OCI-LY3 (cell line): ENCODE results near the gene RGS9.

Source experiments
- H2AFZ ChIP-seq: fragments of 200-600, 300-600 bp; shearing (Covaris generic); 2 replicates; pipeline ENCODE4 v1.6.0; 2014; ENCODE audit warnings: antibody characterized with exemption, low read depth, low read length
- H3K27ac ChIP-seq: fragments of 200-600, 300-600 bp; sonication (generic); 2 replicates; pipeline ENCODE4 v1.5.1; 2014; ENCODE audit warnings: mild to moderate bottlenecking, low read length, moderate library complexity, mixed read lengths
- H3K27me3 ChIP-seq: fragments of 200-600, 300-600 bp; sonication (generic); 2 replicates; pipeline ENCODE4 v1.6.1; 2014; ENCODE audit warnings: low read depth, low read length, mixed read lengths
- H3K36me3 ChIP-seq: fragments of 200-600, 300-600 bp; sonication (generic); replicated peaks from 2 replicates; pipeline ENCODE3; 2014; ENCODE audit warnings: low read depth, low read length, mixed read lengths
- H3K4me1 ChIP-seq: fragments of 300-600, 200-600 bp; sonication (generic); 2 replicates; pipeline ENCODE4 v1.6.1; 2014; ENCODE audit warnings: low read length, mixed read lengths
- H3K4me2 ChIP-seq: fragments of 200-600, 300-600 bp; sonication (generic); 2 replicates; pipeline ENCODE4 v1.6.1; 2014; ENCODE audit warnings: low read length, mixed read lengths
- H3K4me3 ChIP-seq: fragments of 300-600, 200-600 bp; sonication (generic); 2 replicates; pipeline ENCODE4 v1.5.1; 2014; ENCODE audit warnings: antibody characterized with exemption, mild to moderate bottlenecking, low read length, moderate library complexity
- H3K79me2 ChIP-seq: fragments of 300-600, 200-600 bp; shearing (Covaris generic); 2 replicates; pipeline ENCODE4 v1.6.1; 2014; ENCODE audit warnings: mild to moderate bottlenecking, low read length, mixed read lengths
- H3K9ac ChIP-seq: fragments of 300-600, 200-600 bp; shearing (Covaris generic); 2 replicates; pipeline ENCODE4 v1.6.0; 2014; ENCODE audit warnings: mild to moderate bottlenecking, low read length, moderate library complexity
- H3K9me3 ChIP-seq: fragments of 200-600, 300-600 bp; shearing (Covaris generic); 2 replicates; pipeline ENCODE4 v1.6.1; 2014; ENCODE audit warnings: low read length, mixed read lengths; ENCODE audit not compliant: insufficient read depth
- H4K20me1 ChIP-seq: fragments of 200-600, 300-600 bp; sonication (generic); 2 replicates; pipeline ENCODE4 v1.6.1; 2016; ENCODE audit warnings: low read length, mixed read lengths; ENCODE audit not compliant: insufficient read depth
- EZH2phosphoT487 ChIP-seq: fragments of 200-600 bp; shearing (Covaris generic); IDR thresholded peaks from 2 replicates; pipeline ENCODE4 v1.6.1; 2018; ENCODE audit warnings: antibody characterized with exemption, mixed run types, low read depth
- TF ChIP-seq, protein P1 (sequence below): fragments of 200-600, 300-600 bp; sonication (generic); IDR thresholded peaks from 2 replicates; pipeline ENCODE4 v1.5.1; 2014; ENCODE audit warnings: antibody characterized with exemption, low read length, low read depth

The RGS9 gene

DNA sequence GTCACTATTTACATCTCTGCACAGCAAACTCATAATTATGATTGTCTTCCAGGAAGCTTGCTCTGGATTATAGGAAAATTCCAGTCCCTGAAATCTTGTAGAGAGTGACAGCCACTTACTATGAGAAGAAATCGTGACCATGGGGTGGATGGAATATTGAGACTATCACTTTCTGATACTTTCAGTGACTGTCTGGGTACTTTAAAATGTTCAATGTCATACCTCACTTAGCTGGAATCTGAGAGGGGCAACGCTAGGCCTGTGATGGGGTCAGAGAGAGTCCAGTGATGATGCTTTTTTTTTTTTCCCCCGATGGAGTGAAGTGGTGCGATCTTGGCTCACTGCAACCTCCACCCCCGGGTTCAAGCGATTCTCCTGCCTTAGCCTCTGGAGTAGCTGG lies 32.2 kb upstream of the RGS9 start:
- no peak overlapping the region for H3K4me2 ChIP-seq
- no peaks in the 10 kb centered on the region for H4K20me1 ChIP-seq
- H3K27ac ChIP-seq = no peak overlapping the region
- peaks cover 7% of the 10 kb centered on the region for H3K4me1 ChIP-seq
- H3K4me3 ChIP-seq = no peak overlapping the region
- H2AFZ ChIP-seq = no peak overlapping the region
- H3K9ac ChIP-seq = no peak overlapping the region
- TF ChIP-seq, protein P1, sequence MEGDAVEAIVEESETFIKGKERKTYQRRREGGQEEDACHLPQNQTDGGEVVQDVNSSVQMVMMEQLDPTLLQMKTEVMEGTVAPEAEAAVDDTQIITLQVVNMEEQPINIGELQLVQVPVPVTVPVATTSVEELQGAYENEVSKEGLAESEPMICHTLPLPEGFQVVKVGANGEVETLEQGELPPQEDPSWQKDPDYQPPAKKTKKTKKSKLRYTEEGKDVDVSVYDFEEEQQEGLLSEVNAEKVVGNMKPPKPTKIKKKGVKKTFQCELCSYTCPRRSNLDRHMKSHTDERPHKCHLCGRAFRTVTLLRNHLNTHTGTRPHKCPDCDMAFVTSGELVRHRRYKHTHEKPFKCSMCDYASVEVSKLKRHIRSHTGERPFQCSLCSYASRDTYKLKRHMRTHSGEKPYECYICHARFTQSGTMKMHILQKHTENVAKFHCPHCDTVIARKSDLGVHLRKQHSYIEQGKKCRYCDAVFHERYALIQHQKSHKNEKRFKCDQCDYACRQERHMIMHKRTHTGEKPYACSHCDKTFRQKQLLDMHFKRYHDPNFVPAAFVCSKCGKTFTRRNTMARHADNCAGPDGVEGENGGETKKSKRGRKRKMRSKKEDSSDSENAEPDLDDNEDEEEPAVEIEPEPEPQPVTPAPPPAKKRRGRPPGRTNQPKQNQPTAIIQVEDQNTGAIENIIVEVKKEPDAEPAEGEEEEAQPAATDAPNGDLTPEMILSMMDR = no peak
- TF ChIP-seq EZH2phosphoT487 = no peak
- H3K79me2 ChIP-seq = no peaks in the 10 kb centered on the region
- H3K9me3 ChIP-seq = no peaks in the 10 kb centered on the region
- H3K36me3 ChIP-seq = no peaks in the 10 kb centered on the region
- 0 out of 2 replicates have a peak, but pooled peaks cover 2% of the 10 kb centered on the region for H3K27me3 ChIP-seq

DNA sequence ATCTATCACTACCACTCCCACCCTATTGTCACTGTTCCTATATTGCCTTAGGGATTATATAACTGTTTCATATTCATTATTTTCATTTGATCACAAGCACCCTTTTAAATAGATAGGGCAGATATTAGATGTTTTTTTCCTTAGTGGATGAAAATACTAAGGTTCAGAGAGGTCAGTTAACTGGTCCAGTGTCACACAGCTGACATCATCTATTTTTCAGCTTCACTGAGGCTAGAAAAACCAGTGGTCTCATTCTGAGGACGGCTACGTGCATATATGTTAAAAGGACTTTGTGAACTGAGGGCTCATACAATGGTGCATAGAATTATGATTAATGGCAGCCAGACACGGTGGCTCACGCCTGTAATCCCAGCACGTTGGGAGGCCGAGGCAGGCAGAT lies 29.0 kb upstream of the RGS9 start:
- no peak overlapping the region for H3K4me2 ChIP-seq
- no peaks in the 10 kb centered on the region for H3K9me3 ChIP-seq
- H3K9ac ChIP-seq = no peak overlapping the region
- TF ChIP-seq, protein P1 = no peak
- no peak for TF ChIP-seq EZH2phosphoT487
- H3K4me1 ChIP-seq = no peaks in the 10 kb centered on the region
- H3K27me3 ChIP-seq = no peaks in the 10 kb centered on the region
- no peak overlapping the region for H2AFZ ChIP-seq
- no peaks in the 10 kb centered on the region for H3K79me2 ChIP-seq
- H3K36me3 ChIP-seq = no peaks in the 10 kb centered on the region
- H4K20me1 ChIP-seq = no peaks in the 10 kb centered on the region
- no peak overlapping the region for H3K27ac ChIP-seq
- H3K4me3 ChIP-seq = no peak overlapping the region

DNA sequence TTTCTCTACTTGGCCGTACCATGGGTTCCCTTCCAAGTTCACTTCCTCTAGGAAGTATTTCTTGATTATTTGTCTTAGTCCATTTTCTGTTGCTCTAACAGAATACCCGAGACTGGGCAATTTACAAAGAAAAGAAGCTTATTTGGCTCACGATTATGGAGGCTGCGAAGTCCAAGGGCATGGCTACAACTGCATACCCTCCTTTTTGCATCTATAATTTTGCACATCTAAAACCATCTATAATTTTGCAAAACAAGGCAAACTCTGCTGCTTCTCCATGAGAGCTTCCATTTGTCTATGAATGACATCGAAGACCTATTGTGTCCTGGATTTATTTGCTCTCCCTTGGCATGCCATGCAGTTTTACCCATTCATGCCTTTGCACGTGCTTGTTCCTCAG lies 27.6 kb upstream of the RGS9 start:
- no peak for TF ChIP-seq EZH2phosphoT487
- TF ChIP-seq, protein P1 = no peak
- Histone ChIP-seq H3K4me3 (no peak overlapping the region), H3K36me3 (no peaks in the 10 kb centered on the region), H3K27ac (no peak overlapping the region), H3K79me2 (no peaks in the 10 kb centered on the region), H3K27me3 (no peaks in the 10 kb centered on the region), H2AFZ (no peak overlapping the region), H3K4me2 (no peak overlapping the region), H3K9me3 (no peaks in the 10 kb centered on the region), H3K4me1 (no peaks in the 10 kb centered on the region), H4K20me1 (no peaks in the 10 kb centered on the region), H3K9ac (no peak overlapping the region)

DNA sequence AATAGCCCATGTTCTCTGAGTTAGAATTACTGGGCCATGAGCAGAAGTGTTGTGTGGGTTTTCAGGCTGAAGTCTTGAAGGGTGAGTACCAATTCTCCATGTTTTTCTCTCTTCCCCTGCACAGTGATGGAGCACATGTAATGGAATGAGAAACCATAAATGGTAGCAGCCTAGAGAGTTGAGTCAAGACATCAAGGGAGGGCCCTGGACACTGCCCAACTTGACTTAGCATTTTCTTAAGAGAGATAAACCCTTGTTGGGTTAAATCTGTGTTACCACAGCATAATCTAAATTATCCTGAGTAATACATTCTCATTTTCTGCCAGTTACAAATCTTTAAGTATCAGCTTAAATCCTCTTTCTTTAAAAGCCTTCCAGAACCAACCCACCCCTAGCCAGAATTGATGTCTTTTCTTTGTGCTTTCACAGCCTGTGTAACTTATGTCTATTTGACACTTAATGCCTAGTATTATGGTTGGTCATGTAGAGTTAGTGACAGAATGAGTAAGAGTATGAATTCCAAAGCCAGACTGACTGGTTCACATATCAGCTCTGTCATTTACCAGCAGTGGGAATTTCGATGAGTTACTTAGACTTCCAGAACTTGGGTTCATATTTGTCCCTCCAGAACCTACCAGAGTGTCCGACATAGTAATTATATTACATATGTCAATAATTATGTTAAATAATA lies 27.0 kb upstream of the RGS9 start:
- Histone ChIP-seq H3K9ac (no peak overlapping the region), H2AFZ (no peak overlapping the region), H3K79me2 (no peaks in the 10 kb centered on the region), H3K4me3 (no peak overlapping the region), H3K27me3 (no peaks in the 10 kb centered on the region), H4K20me1 (no peaks in the 10 kb centered on the region), H3K36me3 (no peaks in the 10 kb centered on the region), H3K4me2 (no peak overlapping the region), H3K9me3 (no peaks in the 10 kb centered on the region), H3K27ac (no peak overlapping the region), H3K4me1 (no peaks in the 10 kb centered on the region)
- TF ChIP-seq, protein P1 = no peak
- no peak for TF ChIP-seq EZH2phosphoT487
